ENCODE measurements around the gene SND1.
"Not testable (repeated sequence)": the region's sequence is repeated elsewhere in the genome, so short reads cannot be mapped to it uniquely, and the experiment has no call there.

- TF ChIP-seq POLR2A (IDR thresholded peaks at IDR 0.05; ENCODE audit: low read depth, low read length); POLR2AphosphoS5 (IDR thresholded peaks at IDR 0.05; ENCODE audit: low read depth, low read length); TAF1 (IDR thresholded peaks at IDR 0.05; ENCODE audit: borderline replicate concordance, low read depth, low read length): not testable (repeated sequence)
Observed at GRCh38 chr7:127674923-127675322, 22.9 kb downstream of the SND1 start.

Measured in GM12892 (cell line).